Vagina (tissue), 2 donors: Measurements from ENCODE around the gene INTS14. TPM values are rescaled to one million over a fixed set of nuclear protein-coding genes. Genes with fewer than 3 reads are reported as not detected.
"Not testable (repeated sequence)": the region's sequence is repeated elsewhere in the genome, so short reads cannot be mapped to it uniquely, and the experiment has no call there.

Source experiments
- DNase-seq, 2 donors: peaks; one replicate each; pipeline ENCODE4 v3.0.0-alpha.2; 2017; ENCODE audit errors: extremely low spot score in 2 of 2
- H3K27ac ChIP-seq: fragments of 200-600 bp; sonication (generic); one replicate; pipeline ENCODE4 v1.5.1; 2019
- H3K27me3 ChIP-seq: fragments of 200-600 bp; sonication (generic); one replicate; pipeline ENCODE4 v1.5.1; 2019
- H3K36me3 ChIP-seq, 2 donors: fragments of 200-600 bp; sonication (generic); one replicate each; pipeline ENCODE4 v1.5.1; 2017 to 2019
- H3K4me1 ChIP-seq: fragments of 200-600 bp; sonication (generic); one replicate; pipeline ENCODE4 v1.5.1; 2019
- H3K4me3 ChIP-seq, 2 donors: fragments of 200-600 bp; sonication (generic); 1 replicate in 1 of 2; 2 replicates in 1 of 2; pipeline ENCODE4 v1.5.1; 2016 to 2019
- H3K9me3 ChIP-seq: fragments of 200-600 bp; sonication (generic); one replicate; pipeline ENCODE4 v1.5.1; 2019
- CTCF ChIP-seq, 3 experiments: fragments of 450-650 bp in 2 of 3; fragments of 200-600 bp in 1 of 3; sonication (generic) in 1 of 3; IDR thresholded peaks; one replicate each; pipeline ENCODE4 v1.5.1; 2017 to 2019; ENCODE audit warnings: antibody characterized with exemption in 3 of 3, mild to moderate bottlenecking in 2 of 3, moderate library complexity in 2 of 3
- POLR2A ChIP-seq, 2 donors: fragments of 450-650 bp; IDR thresholded peaks; one replicate each; pipeline ENCODE4 v1.6.1; 2017; ENCODE audit warnings: antibody characterized with exemption in 2 of 2, mild to moderate bottlenecking in 2 of 2, moderate library complexity in 2 of 2
- POLR2AphosphoS5 ChIP-seq, 2 donors: sonication (generic); formaldehyde crosslinking; IDR thresholded peaks; one replicate each; pipeline ENCODE4 v1.9.0; 2017; ENCODE audit warnings: antibody characterized with exemption in 2 of 2, mild to moderate bottlenecking in 2 of 2, low read depth in 1 of 2; ENCODE audit not compliant: insufficient read depth in 1 of 2
- intact Hi-C: fragments of 100-400 bp; cut with DNase I; formaldehyde crosslinking; loops from one replicate; pipeline ENCODE4 v1.15.1; 2023
- total RNA-seq: library from RNA; depleted of rRNA; stranded (reverse); fragments of >200 nt; gene quantifications from one replicate; pipeline ENCODE4 v1.2.3, GENCODE V29; 2016

The INTS14 gene
- total RNA-seq, 1 donor from 2014 or later, result 28.0 TPM

GRCh38 chr15:65618560-65619109, 7.7 kb upstream of the INTS14 start:
- Histone ChIP-seq H3K4me3 (no peak overlapping the region), H3K4me1 (no peaks in the 10 kb centered on the region), H3K27ac (no peak overlapping the region), H3K27me3 (no peaks in the 10 kb centered on the region), H3K9me3 (no peaks in the 10 kb centered on the region), H3K36me3 (no peaks in the 10 kb centered on the region)
- DNase-seq, result no peak
- intact Hi-C loops, result no loop called here
- no peak for TF ChIP-seq POLR2AphosphoS5 (IDR thresholded peaks at IDR 0.05; ENCODE audit: insufficient read depth in 1 of 2, low read depth in 1 of 2)

GRCh38 chr15:65615887-65616286, 5.0 kb upstream of the INTS14 start:
- peaks cover 11% of the 10 kb centered on the region for H3K4me1 ChIP-seq

GRCh38 chr15:65612949-65613744, 2.2 kb upstream of the INTS14 start:
- Histone ChIP-seq H3K27ac (no peak overlapping the region), H3K36me3 (no peaks in the 10 kb centered on the region), H3K9me3 (no peaks in the 10 kb centered on the region), H3K4me3 (no peak overlapping the region), H3K27me3 (no peaks in the 10 kb centered on the region), H3K4me1 (peaks cover 30% of the 10 kb centered on the region)
- DNase-seq, result no peak
- intact Hi-C loops, result no loop called here
- TF ChIP-seq POLR2AphosphoS5 (IDR thresholded peaks at IDR 0.05; ENCODE audit: insufficient read depth in 1 of 2, low read depth in 1 of 2), result no peak
- TF ChIP-seq POLR2A (IDR thresholded peaks at IDR 0.05), result no peak
- TF ChIP-seq CTCF (IDR thresholded peaks at IDR 0.05), result no peak

More at GRCh38 chr15:65615887-65616286, 5.0 kb upstream of the INTS14 start:
- H3K27ac ChIP-seq, H3K27me3 ChIP-seq, intact Hi-C loops, H3K36me3 ChIP-seq, H3K9me3 ChIP-seq, DNase-seq, H3K4me3 ChIP-seq: not testable (repeated sequence)

DNA sequence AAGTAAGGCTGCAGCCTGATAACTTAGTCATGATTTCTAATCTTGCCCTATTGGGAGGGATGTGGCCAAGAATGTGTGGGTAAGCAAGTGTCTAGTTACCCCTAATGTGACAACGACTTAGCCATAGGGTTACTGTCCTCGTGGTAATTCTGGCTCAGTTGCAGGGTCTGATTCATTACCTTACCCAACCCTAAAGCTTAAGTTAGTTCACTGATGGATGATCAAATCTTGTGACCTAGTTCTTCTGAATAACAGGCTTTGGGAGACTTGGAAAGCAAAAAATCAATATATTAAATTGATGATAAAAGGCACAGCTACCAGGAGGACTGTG, 1.6 kb upstream of the INTS14 start:
- Histone ChIP-seq H3K4me1 (peaks cover 30% of the 10 kb centered on the region), H3K27ac (no peak overlapping the region), H3K9me3 (no peaks in the 10 kb centered on the region), H3K4me3 (no peak overlapping the region), H3K27me3 (no peaks in the 10 kb centered on the region), H3K36me3 (no peaks in the 10 kb centered on the region)
- intact Hi-C loops, result no loop called here
- no peak for DNase-seq
- TF ChIP-seq POLR2AphosphoS5 (IDR thresholded peaks at IDR 0.05; ENCODE audit: insufficient read depth in 1 of 2, low read depth in 1 of 2) (no peak), POLR2A (IDR thresholded peaks at IDR 0.05) (no peak), CTCF (IDR thresholded peaks at IDR 0.05) (no peak)

DNA sequence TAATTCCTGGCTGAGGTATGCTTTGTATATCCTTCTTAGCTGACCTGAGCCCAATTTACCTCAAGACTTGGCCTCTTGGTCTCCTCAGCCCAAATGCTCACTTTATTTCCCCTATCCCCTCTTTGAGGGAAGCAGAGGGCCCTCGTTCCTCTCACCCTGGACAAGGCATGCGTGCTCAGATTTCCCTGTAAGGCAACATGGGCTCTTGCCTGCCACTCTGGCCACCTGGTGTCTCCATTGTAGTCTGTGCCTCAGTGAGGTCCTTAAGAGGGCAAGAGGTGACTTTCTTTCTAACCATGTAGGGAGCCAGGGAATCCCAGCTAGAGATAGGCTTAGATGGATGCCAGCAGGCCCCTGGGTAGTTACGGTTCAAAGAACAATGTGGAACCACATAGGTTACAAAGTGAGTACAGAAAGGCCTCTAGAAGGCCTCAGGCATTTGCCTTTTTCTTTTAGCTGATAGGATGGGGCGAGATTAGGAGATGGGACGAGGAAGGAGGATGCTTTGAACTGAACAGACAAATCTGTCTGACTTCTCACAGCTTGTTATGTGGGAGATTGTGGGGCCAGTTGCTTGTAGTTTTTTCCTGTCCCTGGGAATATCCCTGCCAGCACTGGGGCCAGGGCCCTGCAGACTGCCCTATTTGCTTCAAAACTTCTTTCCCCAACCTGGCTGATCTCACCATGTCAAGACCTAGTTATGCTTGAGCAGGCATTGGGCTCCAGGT, 1.1 kb upstream of the INTS14 start:
- no peaks in the 10 kb centered on the region for H3K36me3 ChIP-seq
- no peaks in the 10 kb centered on the region for H3K27me3 ChIP-seq
- TF ChIP-seq POLR2AphosphoS5 (IDR thresholded peaks at IDR 0.05; ENCODE audit: insufficient read depth in 1 of 2, low read depth in 1 of 2) (no peak), POLR2A (IDR thresholded peaks at IDR 0.05) (no peak), CTCF (IDR thresholded peaks at IDR 0.05) (no peak)
- no peaks in the 10 kb centered on the region for H3K9me3 ChIP-seq
- DNase-seq, result no peak
- H3K27ac ChIP-seq, result peak overlapping the region; percentile 83
- intact Hi-C loops, result no loop called here
- peaks cover 30% of the 10 kb centered on the region for H3K4me1 ChIP-seq
- H3K4me3 ChIP-seq, result peak overlapping the region; percentile 79 to 91

DNA sequence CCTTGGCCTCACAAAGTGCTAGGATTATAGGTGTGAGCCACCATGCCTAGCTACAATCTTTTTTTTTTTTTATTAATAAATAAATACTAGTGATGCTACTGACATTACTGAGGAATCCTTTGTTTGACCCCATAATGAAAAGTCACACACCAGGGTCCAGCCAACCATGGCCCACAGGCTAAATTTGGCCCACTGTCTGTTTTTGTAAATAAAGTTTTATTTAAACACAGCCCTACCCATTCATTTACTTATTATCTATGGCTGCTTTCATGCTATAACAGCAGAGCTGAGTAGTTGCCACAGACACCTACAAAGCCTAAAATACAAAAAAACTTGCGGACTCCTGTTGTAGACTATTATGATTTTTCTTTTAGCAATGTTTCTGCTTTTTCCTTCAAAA, 7.4 kb downstream of the INTS14 start:
- Histone ChIP-seq H3K36me3 (peaks cover 0 to 49% of the 10 kb centered on the region in 2 donors), H3K27me3 (no peaks in the 10 kb centered on the region), H3K4me3 (no peak overlapping the region), H3K9me3 (no peaks in the 10 kb centered on the region), H3K27ac (no peak overlapping the region), H3K4me1 (peaks cover under 1% of the 10 kb centered on the region)
- TF ChIP-seq CTCF (IDR thresholded peaks at IDR 0.05) (no peak), POLR2AphosphoS5 (IDR thresholded peaks at IDR 0.05; ENCODE audit: insufficient read depth in 1 of 2, low read depth in 1 of 2) (no peak), POLR2A (IDR thresholded peaks at IDR 0.05) (no peak)
- no peak for DNase-seq
- intact Hi-C loops, result no loop called here
